Keratinocyte (primary cell): ENCODE data around the gene MMS19. TPM values are rescaled to one million over a fixed set of nuclear protein-coding genes. Genes with fewer than 3 reads are reported as not detected.
A peak's percentile ranks its signal among the peaks of the same experiment; 100 is the strongest.

Experiments
- DNase-seq: peaks from one replicate; pipeline ENCODE4 v3.0.0-alpha.2; 2011; ENCODE audit warnings: low read depth, missing footprints, low spot score
- FAIRE-seq: peaks from 2 replicates; lab custom pipeline; 2011; peaks lifted over from hg19 to GRCh38; lab: Jason Lieb, UNC
- H2AFZ ChIP-seq: 2 replicates; pipeline ENCODE4 v1.6.0; 2012; ENCODE audit warnings: low read length, control low read depth, inconsistent platforms; ENCODE audit not compliant: control insufficient read depth
- H3K27ac ChIP-seq: 2 replicates; pipeline ENCODE4 v1.5.1; 2011; ENCODE audit warnings: low read length; ENCODE audit not compliant: control insufficient read depth, insufficient read depth
- H3K27me3 ChIP-seq: 3 replicates; pipeline ENCODE4 v1.6.0; 2011; ENCODE audit warnings: low read length; ENCODE audit not compliant: control insufficient read depth, insufficient read depth; ENCODE audit errors: extremely low read depth
- H3K36me3 ChIP-seq, 2 experiments: 2 replicates in 1 of 2; 3 replicates in 1 of 2; pipeline ENCODE4 v1.5.1; 2011; ENCODE audit warnings: low read length in 2 of 2, mild to moderate bottlenecking in 1 of 2; ENCODE audit not compliant: control insufficient read depth in 2 of 2, insufficient read depth in 2 of 2; ENCODE audit errors: extremely low read depth in 1 of 2
- H3K4me1 ChIP-seq: 3 replicates; pipeline ENCODE4 v1.5.1; 2011; ENCODE audit warnings: low read length; ENCODE audit not compliant: control insufficient read depth, insufficient read depth; ENCODE audit errors: extremely low read depth
- H3K4me2 ChIP-seq: 3 replicates; pipeline ENCODE4 v1.6.0; 2011; ENCODE audit warnings: low read depth, low read length; ENCODE audit not compliant: control insufficient read depth, insufficient read depth; ENCODE audit errors: extremely low read depth
- H3K4me3 ChIP-seq, 3 experiments: fragments of 200-600 bp in 1 of 3; sonication (generic) in 1 of 3; 2 replicates in 2 of 3; 3 replicates in 1 of 3; pipeline ENCODE4 v1.5.1; 2011 to 2016; ENCODE audit warnings: low read length in 3 of 3, mild to moderate bottlenecking in 3 of 3, control low read depth in 2 of 3, inconsistent platforms in 1 of 3, low read depth in 1 of 3, mixed read lengths in 1 of 3, mixed run types in 1 of 3, moderate library complexity in 1 of 3; ENCODE audit not compliant: control insufficient read depth in 2 of 3, insufficient read depth in 2 of 3; ENCODE audit errors: extremely low read depth in 1 of 3
- H3K79me2 ChIP-seq: 2 replicates; pipeline ENCODE4 v1.6.0; 2012; ENCODE audit warnings: low read length; ENCODE audit not compliant: control insufficient read depth, insufficient read depth
- H3K9ac ChIP-seq: 3 replicates; pipeline ENCODE4 v1.6.0; 2011; ENCODE audit warnings: low read length; ENCODE audit not compliant: control insufficient read depth, insufficient read depth; ENCODE audit errors: extremely low read depth
- H3K9me1 ChIP-seq: 3 replicates; pipeline ENCODE4 v1.6.0; 2011; ENCODE audit warnings: low read length; ENCODE audit not compliant: control insufficient read depth, insufficient read depth; ENCODE audit errors: extremely low read depth
- H3K9me3 ChIP-seq: 2 replicates; pipeline ENCODE4 v1.5.1; 2012; ENCODE audit warnings: low read depth, low read length; ENCODE audit not compliant: control insufficient read depth
- H4K20me1 ChIP-seq: 3 replicates; pipeline ENCODE4 v1.6.0; 2011; ENCODE audit warnings: low read length; ENCODE audit not compliant: control insufficient read depth, insufficient read depth; ENCODE audit errors: extremely low read depth
- EZH2 ChIP-seq: IDR thresholded peaks from one replicate; pipeline ENCODE4 v1.6.1; 2012; ENCODE audit warnings: inconsistent platforms, mild to moderate bottlenecking, low read length, moderate library complexity
- dilution Hi-C: fragments of 300-500 bp; cut with MboI; formaldehyde crosslinking; loops from one replicate; pipeline ENCODE4 v1.7.0; 2020; ENCODE audit warnings: low sequenced_read_pairs; ENCODE audit not compliant: extremely low pct_ligation_motif_present
- polyA plus RNA-seq, 5 experiments: library from polyadenylated mRNA; depleted of rRNA in 3 of 5; stranded (reverse) in 3 of 5; stranded (forward) in 1 of 5; unstranded in 1 of 5; fragments of >200 nt; gene quantifications; 1 replicate in 1 of 5; 2 replicates in 3 of 5; 3 replicates in 1 of 5; pipeline versions ENCODE4 v1.2.1 to v1.2.3, GENCODE V29; 2011 to 2012; ENCODE audit warnings: missing spikeins in 2 of 5, low read depth in 1 of 5, low replicate concordance in 1 of 5
- TF ChIP-seq, protein P1 (sequence below), 3 experiments: IDR thresholded peaks in 1 of 3; conservative IDR thresholded peaks in 1 of 3; optimal IDR thresholded peaks in 1 of 3; 2 replicates in 2 of 3; 3 replicates in 1 of 3; pipeline versions ENCODE3 to v1.5.1; 2011; ENCODE audit warnings: low read length in 3 of 3, mild to moderate bottlenecking in 3 of 3, moderate library complexity in 2 of 3, control low read depth in 1 of 3, inconsistent platforms in 1 of 3; ENCODE audit not compliant: insufficient read depth in 2 of 3; ENCODE audit errors: extremely low read depth in 1 of 3

The MMS19 gene
- polyA plus RNA-seq, 1 donor (not counting 4 experiments of a cell fraction or from before 2014, with no cell fraction given), result 72.5 TPM

DNA sequence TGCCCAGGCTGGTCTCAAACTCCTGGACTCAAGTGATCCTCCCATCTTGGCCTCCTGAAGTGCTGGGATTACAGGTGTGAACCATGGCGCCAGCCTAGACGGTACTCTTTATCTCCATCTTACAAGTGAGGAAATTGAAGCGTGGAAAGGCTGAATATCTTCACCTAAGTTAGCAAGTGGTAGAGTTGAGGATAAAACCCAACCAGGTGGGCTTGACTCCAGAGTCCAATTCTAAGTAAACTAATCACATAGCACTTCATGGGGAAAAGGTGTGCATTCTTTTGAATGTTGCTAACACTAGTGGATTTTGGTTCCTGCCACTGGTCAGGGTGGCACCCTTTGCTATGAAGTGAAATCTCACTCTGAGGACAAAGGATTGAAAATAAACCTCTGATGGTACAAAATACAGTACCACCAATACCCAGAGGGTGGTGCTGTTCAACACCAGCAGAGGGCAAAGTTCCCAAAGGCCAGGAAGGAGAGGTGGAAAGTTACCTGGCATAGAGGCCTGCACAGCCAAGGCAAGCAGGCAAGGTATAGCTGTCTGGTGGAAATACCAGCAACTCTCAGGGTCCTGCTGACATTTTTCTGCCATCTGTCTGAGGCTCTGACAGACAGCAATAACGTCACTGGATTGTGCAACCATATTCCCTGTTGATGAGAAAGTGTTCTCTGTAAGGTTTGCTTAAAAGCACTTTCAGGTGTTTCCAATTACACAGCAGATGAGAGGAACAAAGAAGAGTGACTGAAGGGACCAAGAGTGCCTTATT, 34.7 kb downstream of the MMS19 start:
- H3K4me1 ChIP-seq, result peaks cover 32% of the 10 kb centered on the region
- no peak overlapping the region for H3K9ac ChIP-seq
- peaks cover 48 to 64% of the 10 kb centered on the region in 2 experiments for H3K36me3 ChIP-seq
- dilution Hi-C loops, result no loop called here
- no peaks in the 10 kb centered on the region for H4K20me1 ChIP-seq
- TF ChIP-seq, protein P1, sequence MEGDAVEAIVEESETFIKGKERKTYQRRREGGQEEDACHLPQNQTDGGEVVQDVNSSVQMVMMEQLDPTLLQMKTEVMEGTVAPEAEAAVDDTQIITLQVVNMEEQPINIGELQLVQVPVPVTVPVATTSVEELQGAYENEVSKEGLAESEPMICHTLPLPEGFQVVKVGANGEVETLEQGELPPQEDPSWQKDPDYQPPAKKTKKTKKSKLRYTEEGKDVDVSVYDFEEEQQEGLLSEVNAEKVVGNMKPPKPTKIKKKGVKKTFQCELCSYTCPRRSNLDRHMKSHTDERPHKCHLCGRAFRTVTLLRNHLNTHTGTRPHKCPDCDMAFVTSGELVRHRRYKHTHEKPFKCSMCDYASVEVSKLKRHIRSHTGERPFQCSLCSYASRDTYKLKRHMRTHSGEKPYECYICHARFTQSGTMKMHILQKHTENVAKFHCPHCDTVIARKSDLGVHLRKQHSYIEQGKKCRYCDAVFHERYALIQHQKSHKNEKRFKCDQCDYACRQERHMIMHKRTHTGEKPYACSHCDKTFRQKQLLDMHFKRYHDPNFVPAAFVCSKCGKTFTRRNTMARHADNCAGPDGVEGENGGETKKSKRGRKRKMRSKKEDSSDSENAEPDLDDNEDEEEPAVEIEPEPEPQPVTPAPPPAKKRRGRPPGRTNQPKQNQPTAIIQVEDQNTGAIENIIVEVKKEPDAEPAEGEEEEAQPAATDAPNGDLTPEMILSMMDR (optimal IDR thresholded peaks at IDR 0.05 in 1 of 3, IDR thresholded peaks at IDR 0.05 in 1 of 3, conservative IDR thresholded peaks at IDR 0.05 in 1 of 3; ENCODE audit: extremely low read depth in 1 of 3, insufficient read depth in 2 of 3, low read length in 3 of 3), result peak; percentile 79 to 87 (median 83)
- TF ChIP-seq EZH2, result no peak
- no peak overlapping the region for H3K4me3 ChIP-seq
- no peak overlapping the region for H2AFZ ChIP-seq
- no peak for DNase-seq
- H3K27ac ChIP-seq, result peak overlapping the region; percentile 9
- no peaks in the 10 kb centered on the region for H3K79me2 ChIP-seq
- H3K27me3 ChIP-seq, result no peaks in the 10 kb centered on the region
- no peaks in the 10 kb centered on the region for H3K9me3 ChIP-seq
- peak; percentile 89 for FAIRE-seq
- H3K9me1 ChIP-seq, result no peaks in the 10 kb centered on the region
- no peak overlapping the region for H3K4me2 ChIP-seq

DNA sequence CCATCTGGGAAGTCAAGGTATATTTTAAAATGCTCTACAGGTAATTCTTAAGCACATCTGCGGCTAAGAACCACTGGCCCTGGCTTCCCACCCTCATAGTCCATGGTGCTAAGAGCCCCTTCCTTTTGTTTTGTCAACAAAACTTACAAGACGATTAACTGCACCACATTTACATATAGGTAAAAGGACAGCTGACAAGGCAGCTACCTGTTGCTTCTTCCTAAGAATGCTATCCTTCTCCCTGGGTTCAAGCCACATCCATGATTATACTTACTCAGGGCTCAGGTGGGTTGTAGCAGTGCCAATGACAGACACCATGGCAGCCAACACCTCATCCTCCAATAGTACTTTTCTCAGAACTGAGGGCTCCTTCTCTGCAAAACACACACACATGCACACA, 35.9 kb downstream of the MMS19 start:
- peaks cover 51 to 70% of the 10 kb centered on the region in 2 experiments for H3K36me3 ChIP-seq
- no peak for FAIRE-seq

More for the DNA sequence above, 35.9 kb downstream of the MMS19 start:
- no peak overlapping the region for H3K4me3 ChIP-seq
- H3K4me1 ChIP-seq, result peaks cover 19% of the 10 kb centered on the region
- no peak overlapping the region for H3K27ac ChIP-seq
- no peaks in the 10 kb centered on the region for H3K79me2 ChIP-seq
- H3K27me3 ChIP-seq, result no peaks in the 10 kb centered on the region
- H2AFZ ChIP-seq, result no peak overlapping the region
- no peaks in the 10 kb centered on the region for H3K9me1 ChIP-seq
- H3K9me3 ChIP-seq, result no peaks in the 10 kb centered on the region
- TF ChIP-seq EZH2, result no peak
- TF ChIP-seq, protein P1 (optimal IDR thresholded peaks at IDR 0.05 in 1 of 3, IDR thresholded peaks at IDR 0.05 in 1 of 3, conservative IDR thresholded peaks at IDR 0.05 in 1 of 3; ENCODE audit: extremely low read depth in 1 of 3, insufficient read depth in 2 of 3, low read length in 3 of 3), result no peak
- no peak overlapping the region for H3K9ac ChIP-seq
- H3K4me2 ChIP-seq, result no peak overlapping the region
- H4K20me1 ChIP-seq, result no peaks in the 10 kb centered on the region
- dilution Hi-C loops, result no loop called here
- DNase-seq, result no peak
